ENCODE data around the gene PRKAA2.

Gene PRKAA2

GRCh38 chr1:56726706-56727105 is 81.6 kb downstream of the PRKAA2 start:
- no peak for DNase-seq

DNA sequence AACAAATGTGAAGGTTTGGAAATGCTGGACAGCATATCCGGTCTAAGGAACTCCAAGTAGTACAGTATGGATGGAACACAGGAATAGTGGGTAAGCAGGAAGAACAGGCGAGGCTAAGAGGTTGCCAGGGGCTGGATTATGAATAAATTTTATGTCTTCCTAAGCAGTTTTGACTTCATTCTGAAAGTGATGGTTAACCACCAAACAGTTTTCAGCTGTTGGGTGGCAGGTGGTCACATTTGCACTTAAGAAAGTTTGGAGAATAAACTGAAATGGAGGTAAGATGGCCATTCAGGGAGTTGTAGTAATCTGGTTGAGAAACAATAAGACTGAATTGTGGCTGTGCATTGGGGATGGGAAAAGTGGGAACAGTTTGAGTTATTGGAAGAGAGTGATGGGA is 83.8 kb downstream of the PRKAA2 start:
- DNase-seq = no peak

- no peak for DNase-seq
These were observed 100.1 kb downstream of the PRKAA2 start for GRCh38 chr1:56745231-56745630.

DNA sequence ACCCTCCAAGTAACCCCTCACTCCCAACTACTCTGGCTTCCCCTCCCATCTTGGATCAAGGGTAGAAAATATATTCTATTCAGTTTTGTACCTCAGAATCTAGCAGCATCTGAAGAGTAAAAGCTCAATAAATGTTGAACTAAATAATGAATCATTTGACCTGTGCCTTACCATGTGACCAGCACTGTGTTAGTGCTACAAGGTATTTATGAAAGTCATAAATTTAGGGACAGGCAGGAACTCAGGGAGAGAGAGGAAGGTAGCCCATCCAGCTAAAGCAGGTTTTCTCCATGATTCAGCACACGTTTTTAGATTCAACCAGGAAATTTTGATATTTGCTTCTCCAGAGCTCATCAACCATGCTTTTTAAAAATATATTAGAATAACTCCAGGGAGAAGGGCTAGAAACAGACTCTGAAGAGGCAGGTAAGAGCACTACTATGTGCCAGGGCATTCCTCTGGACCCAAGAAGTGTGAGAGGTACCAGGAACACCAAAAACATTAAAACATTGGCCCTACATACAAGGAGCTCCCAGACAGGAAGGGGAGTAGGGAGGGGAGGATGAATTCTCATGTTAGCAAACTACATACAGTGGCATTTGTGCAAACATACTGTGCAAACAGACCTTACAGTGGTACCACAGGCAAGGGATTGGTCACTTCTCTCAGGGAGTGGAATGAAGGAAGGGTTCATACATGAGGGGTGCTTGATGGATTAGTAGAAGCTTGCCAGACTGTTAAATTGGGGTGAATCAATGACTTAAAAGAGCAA is 109.8 kb downstream of the PRKAA2 start:
- DNase-seq = no peak

DNA sequence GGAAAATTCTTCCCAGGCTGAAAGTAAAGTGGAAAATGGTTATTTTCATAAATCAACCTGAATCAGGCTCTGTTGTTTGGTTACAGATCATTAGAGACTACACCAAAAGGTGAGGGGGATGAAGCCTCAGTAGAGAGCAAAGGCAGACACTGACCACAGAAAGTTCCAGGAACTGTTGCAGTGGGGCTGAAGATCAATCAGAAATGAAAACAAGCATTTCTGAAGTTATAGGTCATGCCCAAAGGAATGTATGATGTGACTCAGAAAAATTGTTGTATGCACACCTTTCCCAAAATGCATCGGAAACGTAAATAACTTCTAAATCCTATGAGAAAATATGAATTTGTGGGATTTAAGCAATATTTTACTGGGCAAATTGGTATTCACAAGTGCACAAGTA is 110.8 kb downstream of the PRKAA2 start:
- DNase-seq = no peak

DNA sequence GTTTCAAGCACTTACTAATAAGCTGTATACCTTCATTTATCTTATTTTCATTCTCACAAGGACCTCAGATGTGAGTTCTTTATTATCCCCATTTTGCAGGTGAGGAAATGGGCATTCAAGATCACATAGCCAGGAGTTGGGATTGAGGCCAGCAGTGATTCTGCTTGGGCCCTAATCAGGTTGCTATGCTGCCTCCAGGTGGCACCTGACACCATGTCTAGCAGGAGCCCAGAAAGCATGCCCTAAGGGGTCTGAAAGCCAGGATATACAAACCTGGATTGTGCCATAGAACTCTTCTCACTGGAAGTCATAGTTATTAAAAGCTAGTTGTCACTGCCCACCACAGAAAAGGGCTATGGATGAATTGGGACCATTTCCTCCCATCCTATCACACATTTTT is 113.0 kb downstream of the PRKAA2 start:
- no peak for DNase-seq

DNA sequence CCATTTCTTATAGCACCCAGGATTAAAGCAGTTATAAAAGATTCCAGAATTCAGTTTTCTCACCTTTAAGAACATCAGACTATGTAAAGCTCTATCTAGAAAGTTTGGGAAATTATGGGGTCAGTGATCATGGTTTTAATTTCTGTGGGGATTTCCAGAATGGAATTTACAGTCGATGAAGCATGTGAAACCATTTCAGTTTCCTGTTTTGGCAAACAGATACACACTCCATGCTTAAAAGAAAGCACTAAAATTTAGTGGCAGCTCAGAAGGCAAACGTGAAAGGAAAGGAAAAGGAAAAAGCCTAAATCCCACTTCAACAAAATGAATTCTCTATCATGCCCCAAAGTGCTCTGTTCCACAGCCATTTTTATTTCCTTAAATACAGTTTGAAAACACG is 113.7 kb downstream of the PRKAA2 start:
- DNase-seq = no peak

Data from fibroblast of upper back skin (primary cell).